Measurements from ENCODE around the gene HSDL1. TPM values are rescaled to one million over a fixed set of nuclear protein-coding genes. Genes with fewer than 3 reads are reported as not detected.

The HSDL1 gene
- total and polyA plus RNA-seq, 2 of the 8 experiments (the other 6 are each of a cell fraction or from before 2014, with no cell fraction given) = 25.0 to 55.7 TPM

- no peak for TF ChIP-seq CHD7 (IDR thresholded peaks at IDR 0.05; ENCODE audit: insufficient replicate concordance, low read length)
These were observed 12.3 kb downstream of the HSDL1 start (continued) for GRCh38 chr16:84132527-84133285.
